K562 (cell line): ENCODE measurements around the gene ARMC12. TPM values are rescaled to one million over a fixed set of nuclear protein-coding genes. Genes with fewer than 3 reads are reported as not detected.

Experiments used
- COPS2 ChIP-seq: fragments of 450-650 bp; conservative IDR thresholded peaks from 2 replicates; pipeline ENCODE4 v1.6.1; 2016; ENCODE audit warnings: mild to moderate bottlenecking, moderate library complexity
- MGA ChIP-seq: fragments of 450-650 bp; IDR thresholded peaks from 2 replicates; pipeline ENCODE4 v1.6.1; 2016; ENCODE audit warnings: mild to moderate bottlenecking, moderate library complexity
- ZNF124 ChIP-seq: sonication (generic); formaldehyde crosslinking; IDR thresholded peaks from 2 replicates; pipeline ENCODE4 v1.8.1; 2022; ENCODE audit warnings: missing genetic modification reagents
- polyA plus RNA-seq, 8 experiments: library from polyadenylated mRNA; depleted of rRNA in 4 of 8; stranded (reverse) in 5 of 8; unstranded in 3 of 8; fragments of >200 nt; fragmentation: Nextera tagmentation in 2 of 8; fragmentation: Illumina TruSeq in 1 of 8; extraction: Ambion mirVana in 2 of 8; extraction: Trizol in 1 of 8; gene quantifications; 2 replicates each; pipeline versions ENCODE4 v1.2.1 to v1.2.3, GENCODE V29; 2011 to 2014; ENCODE audit warnings: inconsistent platforms in 1 of 8, missing spikeins in 1 of 8
- total RNA-seq, 7 experiments: library from RNA; depleted of rRNA in 6 of 7; stranded (reverse); fragments of >200 nt in 6 of 7; fragmentation: Illumina TruSeq in 2 of 7; extraction: Trizol in 2 of 7; gene quantifications; 2 replicates each; pipeline versions ENCODE4 v1.2.1 to v1.2.3, GENCODE V29; 2011 to 2021; ENCODE audit warnings: low replicate concordance in 1 of 7
- TF ChIP-seq, protein P1 (sequence below): fragments of 250-450 bp; sonication (Bioruptor Pico); IDR thresholded peaks from 2 replicates; pipeline ENCODE4 v1.5.1; 2021; ENCODE audit warnings: mild to moderate bottlenecking
- TF ChIP-seq, protein P2 (sequence below): fragments of 450-650 bp; IDR thresholded peaks from 2 replicates; pipeline ENCODE4 v1.6.1; 2016; ENCODE audit warnings: borderline replicate concordance
- TF ChIP-seq, protein P3 (sequence below): sonication (generic); formaldehyde crosslinking; IDR thresholded peaks from 2 replicates; pipeline ENCODE4 v1.8.1; 2022; ENCODE audit warnings: missing genetic modification reagents
- TF ChIP-seq, protein P4 (sequence below), 2 experiments: fragments of 450-650 bp; conservative IDR thresholded peaks; 2 replicates each; pipeline ENCODE4 v1.6.1; 2017; ENCODE audit warnings: mild to moderate bottlenecking in 2 of 2, moderate library complexity in 2 of 2

ARMC12 gene
- total and polyA plus RNA-seq, 9 of the 15 experiments (the other 6 are each of a cell fraction or from before 2014, with no cell fraction given), result 0.09 to 0.58 (median 0.31) TPM; not detected in 3

GRCh38 chr6:35727935-35728682 is 8.7 kb upstream of the ARMC12 start (continued):
- TF ChIP-seq, protein P1, sequence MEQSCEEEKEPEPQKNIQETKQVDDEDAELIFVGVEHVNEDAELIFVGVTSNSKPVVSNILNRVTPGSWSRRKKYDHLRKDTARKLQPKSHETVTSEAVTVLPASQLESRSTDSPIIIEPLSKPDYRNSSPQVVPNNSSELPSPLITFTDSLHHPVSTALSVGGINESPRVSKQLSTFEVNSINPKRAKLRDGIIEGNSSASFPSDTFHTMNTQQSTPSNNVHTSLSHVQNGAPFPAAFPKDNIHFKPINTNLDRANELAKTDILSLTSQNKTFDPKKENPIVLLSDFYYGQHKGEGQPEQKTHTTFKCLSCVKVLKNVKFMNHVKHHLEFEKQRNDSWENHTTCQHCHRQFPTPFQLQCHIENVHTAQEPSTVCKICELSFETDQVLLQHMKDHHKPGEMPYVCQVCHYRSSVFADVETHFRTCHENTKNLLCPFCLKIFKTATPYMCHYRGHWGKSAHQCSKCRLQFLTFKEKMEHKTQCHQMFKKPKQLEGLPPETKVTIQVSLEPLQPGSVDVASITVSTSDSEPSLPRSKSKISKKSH (CRISPR knock-in tag), result no peak
- TF ChIP-seq, protein P2, sequence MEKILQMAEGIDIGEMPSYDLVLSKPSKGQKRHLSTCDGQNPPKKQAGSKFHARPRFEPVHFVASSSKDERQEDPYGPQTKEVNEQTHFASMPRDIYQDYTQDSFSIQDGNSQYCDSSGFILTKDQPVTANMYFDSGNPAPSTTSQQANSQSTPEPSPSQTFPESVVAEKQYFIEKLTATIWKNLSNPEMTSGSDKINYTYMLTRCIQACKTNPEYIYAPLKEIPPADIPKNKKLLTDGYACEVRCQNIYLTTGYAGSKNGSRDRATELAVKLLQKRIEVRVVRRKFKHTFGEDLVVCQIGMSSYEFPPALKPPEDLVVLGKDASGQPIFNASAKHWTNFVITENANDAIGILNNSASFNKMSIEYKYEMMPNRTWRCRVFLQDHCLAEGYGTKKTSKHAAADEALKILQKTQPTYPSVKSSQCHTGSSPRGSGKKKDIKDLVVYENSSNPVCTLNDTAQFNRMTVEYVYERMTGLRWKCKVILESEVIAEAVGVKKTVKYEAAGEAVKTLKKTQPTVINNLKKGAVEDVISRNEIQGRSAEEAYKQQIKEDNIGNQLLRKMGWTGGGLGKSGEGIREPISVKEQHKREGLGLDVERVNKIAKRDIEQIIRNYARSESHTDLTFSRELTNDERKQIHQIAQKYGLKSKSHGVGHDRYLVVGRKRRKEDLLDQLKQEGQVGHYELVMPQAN, result peak; percentile 80
- TF ChIP-seq COPS2, result no peak
- TF ChIP-seq ZNF124 (CRISPR knock-in tag), result no peak
- TF ChIP-seq MGA, result peak; percentile 99
- TF ChIP-seq, protein P3, sequence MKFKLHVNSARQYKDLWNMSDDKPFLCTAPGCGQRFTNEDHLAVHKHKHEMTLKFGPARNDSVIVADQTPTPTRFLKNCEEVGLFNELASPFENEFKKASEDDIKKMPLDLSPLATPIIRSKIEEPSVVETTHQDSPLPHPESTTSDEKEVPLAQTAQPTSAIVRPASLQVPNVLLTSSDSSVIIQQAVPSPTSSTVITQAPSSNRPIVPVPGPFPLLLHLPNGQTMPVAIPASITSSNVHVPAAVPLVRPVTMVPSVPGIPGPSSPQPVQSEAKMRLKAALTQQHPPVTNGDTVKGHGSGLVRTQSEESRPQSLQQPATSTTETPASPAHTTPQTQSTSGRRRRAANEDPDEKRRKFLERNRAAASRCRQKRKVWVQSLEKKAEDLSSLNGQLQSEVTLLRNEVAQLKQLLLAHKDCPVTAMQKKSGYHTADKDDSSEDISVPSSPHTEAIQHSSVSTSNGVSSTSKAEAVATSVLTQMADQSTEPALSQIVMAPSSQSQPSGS (CRISPR knock-in tag), result no peak
- TF ChIP-seq, protein P4, sequence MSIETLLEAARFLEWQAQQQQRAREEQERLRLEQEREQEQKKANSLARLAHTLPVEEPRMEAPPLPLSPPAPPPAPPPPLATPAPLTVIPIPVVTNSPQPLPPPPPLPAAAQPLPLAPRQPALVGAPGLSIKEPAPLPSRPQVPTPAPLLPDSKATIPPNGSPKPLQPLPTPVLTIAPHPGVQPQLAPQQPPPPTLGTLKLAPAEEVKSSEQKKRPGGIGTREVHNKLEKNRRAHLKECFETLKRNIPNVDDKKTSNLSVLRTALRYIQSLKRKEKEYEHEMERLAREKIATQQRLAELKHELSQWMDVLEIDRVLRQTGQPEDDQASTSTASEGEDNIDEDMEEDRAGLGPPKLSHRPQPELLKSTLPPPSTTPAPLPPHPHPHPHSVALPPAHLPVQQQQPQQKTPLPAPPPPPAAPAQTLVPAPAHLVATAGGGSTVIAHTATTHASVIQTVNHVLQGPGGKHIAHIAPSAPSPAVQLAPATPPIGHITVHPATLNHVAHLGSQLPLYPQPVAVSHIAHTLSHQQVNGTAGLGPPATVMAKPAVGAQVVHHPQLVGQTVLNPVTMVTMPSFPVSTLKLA (conservative IDR thresholded peaks at IDR 0.05), result peak; percentile 94 to 95
